ENCODE data around the gene INTS7. TPM values are rescaled to one million over a fixed set of nuclear protein-coding genes. Genes with fewer than 3 reads are reported as not detected.
A peak's percentile ranks its signal among the peaks of the same experiment; 100 is the strongest.

The INTS7 gene
- total RNA-seq, 2 donors from 2014 or later: 6.6 to 8.6 TPM

GRCh38 chr1:211928290-211928801 lies 107.0 kb downstream of the INTS7 start:
- intact Hi-C loops (cut with DNase I): no loop called here
- Histone ChIP-seq H3K4me1 (peaks cover 26% of the 10 kb centered on the region), H3K36me3 (replicated peaks in 1 of 2; ENCODE audit: insufficient read depth in 1 of 2, low read depth in 2 of 2) (no peaks in the 10 kb centered on the region), H3K27me3 (no peaks in the 10 kb centered on the region), H3K4me3 (no peak overlapping the region), H3K27ac (peak overlapping the region in 1 of 4 donors; percentile 52), H3K9me3 (no peaks in the 10 kb centered on the region)
- TF ChIP-seq CTCF (IDR thresholded peaks at IDR 0.05) (no peak), POLR2A (IDR thresholded peaks at IDR 0.05) (no peak)
- DNase-seq: no peak
- ATAC-seq: no peak
- WGBS, 2 donors: 64 to 70% methylated on average over 1 of the region's 1 CpG

GRCh38 chr1:211925016-211925415 lies 110.3 kb downstream of the INTS7 start:
- H3K4me3 ChIP-seq: no peak overlapping the region
- TF ChIP-seq POLR2A (IDR thresholded peaks at IDR 0.05) (no peak), CTCF (IDR thresholded peaks at IDR 0.05) (no peak)
- DNase-seq (no peak), ATAC-seq (no peak)
- intact Hi-C loops (cut with DNase I): no loop called here
- no peak overlapping the region for H3K27ac ChIP-seq
- H3K9me3 ChIP-seq: no peaks in the 10 kb centered on the region
- H3K36me3 ChIP-seq (replicated peaks in 1 of 2; ENCODE audit: insufficient read depth in 1 of 2, low read depth in 2 of 2): no peaks in the 10 kb centered on the region
- H3K4me1 ChIP-seq: peaks cover 20% of the 10 kb centered on the region
- H3K27me3 ChIP-seq: no peaks in the 10 kb centered on the region
- WGBS, 2 donors: 62 to 63% methylated on average over 6 to 7 of the region's 7 CpGs

- ATAC-seq (no peak), DNase-seq (no peak)
- Histone ChIP-seq H3K9me3 (no peaks in the 10 kb centered on the region), H3K4me3 (no peak overlapping the region), H3K4me1 (peaks cover 23% of the 10 kb centered on the region), H3K27ac (no peak overlapping the region), H3K36me3 (replicated peaks in 1 of 2; ENCODE audit: insufficient read depth in 1 of 2, low read depth in 2 of 2) (no peaks in the 10 kb centered on the region), H3K27me3 (no peaks in the 10 kb centered on the region)
- no peak for TF ChIP-seq CTCF (IDR thresholded peaks at IDR 0.05)
- TF ChIP-seq POLR2A (IDR thresholded peaks at IDR 0.05): no peak
- intact Hi-C loops (cut with DNase I): no loop called here
- 74 to 77% methylated on average over 10 of the region's 10 CpGs for WGBS, 2 donors
Observed at GRCh38 chr1:211924256-211924655, 111.1 kb downstream of the INTS7 start.

DNA sequence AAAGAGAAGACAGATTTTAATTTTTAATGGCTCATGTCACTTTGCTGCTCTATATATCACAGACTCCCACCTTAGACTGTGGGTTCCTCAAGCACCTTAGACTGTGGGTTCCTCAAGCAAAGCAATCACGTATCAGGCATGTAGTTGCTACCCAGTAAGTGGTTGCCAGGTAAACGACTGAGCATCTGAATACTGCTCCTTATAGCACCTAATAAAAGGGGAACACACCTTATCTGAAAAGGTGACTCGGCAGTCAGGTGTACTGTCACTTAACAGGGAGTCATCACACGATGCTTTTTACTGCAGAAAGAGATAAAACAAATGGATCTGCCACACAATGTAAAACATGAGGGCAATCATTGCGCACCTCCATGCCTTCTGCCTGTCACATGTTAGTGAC lies 112.3 kb downstream of the INTS7 start:
- 74 to 78% methylated on average over 5 of the region's 5 CpGs for WGBS, 2 donors
- no peak overlapping the region for H3K27ac ChIP-seq
- H3K27me3 ChIP-seq: no peaks in the 10 kb centered on the region
- ATAC-seq (no peak), DNase-seq (no peak)
- peaks cover 23% of the 10 kb centered on the region for H3K4me1 ChIP-seq
- no peak overlapping the region for H3K4me3 ChIP-seq
- no peaks in the 10 kb centered on the region for H3K9me3 ChIP-seq
- no peak for TF ChIP-seq POLR2A (IDR thresholded peaks at IDR 0.05)
- intact Hi-C loops (cut with DNase I): no loop called here
- no peaks in the 10 kb centered on the region for H3K36me3 ChIP-seq (replicated peaks in 1 of 2; ENCODE audit: insufficient read depth in 1 of 2, low read depth in 2 of 2)

DNA sequence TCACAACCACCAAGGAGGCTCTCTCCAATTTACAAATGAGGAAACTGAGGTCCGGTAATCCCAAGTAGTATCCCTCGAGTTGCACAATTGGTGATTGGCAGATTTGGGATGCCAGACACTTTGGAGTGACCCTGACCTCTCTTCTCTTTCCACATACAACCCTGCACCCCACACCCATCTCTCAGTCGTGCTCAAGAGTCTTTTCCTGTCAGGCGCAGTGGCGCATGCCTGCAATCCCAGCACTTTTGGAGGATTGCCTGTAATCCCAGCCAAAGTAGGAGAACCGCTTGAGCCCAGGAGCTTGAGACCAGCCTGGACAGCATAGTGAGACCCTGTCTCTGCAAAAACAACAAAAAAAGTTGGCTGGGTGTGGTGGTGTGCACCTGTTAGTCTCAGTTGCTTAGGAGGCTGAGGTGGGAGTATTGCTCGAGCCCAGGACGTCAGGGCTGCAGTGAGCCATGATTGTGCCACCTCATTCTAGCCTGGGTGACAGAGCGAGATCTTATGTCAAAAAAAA lies 113.7 kb downstream of the INTS7 start:
- no peak for ATAC-seq

More for the DNA sequence above, 113.7 kb downstream of the INTS7 start:
- TF ChIP-seq CTCF (IDR thresholded peaks at IDR 0.05): no peak
- no peak for TF ChIP-seq POLR2A (IDR thresholded peaks at IDR 0.05)
- Histone ChIP-seq H3K27me3 (no peaks in the 10 kb centered on the region), H3K9me3 (no peaks in the 10 kb centered on the region), H3K4me1 (peaks cover 33% of the 10 kb centered on the region), H3K36me3 (replicated peaks in 1 of 2; ENCODE audit: insufficient read depth in 1 of 2, low read depth in 2 of 2) (no peaks in the 10 kb centered on the region), H3K4me3 (no peak overlapping the region), H3K27ac (no peak overlapping the region)
- intact Hi-C loops (cut with DNase I): no loop called here
- WGBS, 2 donors: 81 to 91% methylated on average over 9 of the region's 9 CpGs
- DNase-seq: no peak
